ENCODE results near the gene RBM19.

RBM19 gene

DNA sequence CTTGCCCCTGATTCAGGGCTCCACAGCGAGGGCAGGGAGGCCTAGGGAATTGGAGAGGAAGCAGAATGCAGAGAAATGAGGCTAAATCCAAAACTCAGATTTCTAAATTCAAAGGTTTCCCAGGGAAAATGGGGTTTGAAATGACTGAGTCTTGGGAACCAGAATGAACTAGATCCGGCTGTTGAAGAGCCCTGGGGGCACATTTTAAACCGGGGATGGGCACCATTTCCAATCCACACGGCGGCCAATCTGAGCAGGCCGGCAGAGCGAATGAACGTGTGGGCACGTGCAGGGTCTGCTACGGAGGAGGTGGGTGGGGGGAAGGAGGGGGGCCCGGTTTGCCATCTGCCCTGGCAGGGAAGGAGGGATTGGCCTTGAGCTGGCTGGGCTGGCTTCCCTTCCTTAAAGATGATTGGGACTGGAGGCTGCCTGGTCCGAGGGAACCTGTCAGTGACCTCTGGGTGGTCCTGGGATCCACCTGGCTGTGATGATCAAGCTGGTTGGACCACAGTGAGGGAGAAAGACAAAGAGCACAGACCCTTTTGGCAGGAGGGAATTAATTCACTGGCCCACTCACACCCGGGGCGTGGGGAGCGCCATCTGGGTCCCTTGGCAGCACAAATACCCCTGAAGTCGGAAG lies 161.0 kb downstream of the RBM19 start:
- no peak for DNase-seq (ENCODE audit: low spot score)

DNA sequence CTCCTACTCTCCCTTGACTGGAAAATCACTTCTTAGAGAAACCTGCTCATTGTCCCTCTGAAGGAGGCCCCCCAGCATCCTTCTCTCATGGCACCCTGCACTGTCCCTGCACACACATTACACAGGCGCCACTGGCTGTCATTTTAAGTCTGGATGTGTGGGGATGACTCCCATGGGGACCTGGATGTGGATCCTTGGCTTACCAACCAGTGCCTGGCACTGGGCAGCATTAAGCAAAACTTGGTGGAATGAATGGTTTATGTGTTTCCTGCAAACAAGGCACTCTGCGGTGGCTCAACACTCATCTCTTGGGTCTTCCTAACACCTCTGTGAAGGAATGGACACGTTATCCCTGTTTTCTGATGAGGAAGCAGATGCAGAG lies 162.4 kb downstream of the RBM19 start:
- DNase-seq (ENCODE audit: low spot score): no peak

DNA sequence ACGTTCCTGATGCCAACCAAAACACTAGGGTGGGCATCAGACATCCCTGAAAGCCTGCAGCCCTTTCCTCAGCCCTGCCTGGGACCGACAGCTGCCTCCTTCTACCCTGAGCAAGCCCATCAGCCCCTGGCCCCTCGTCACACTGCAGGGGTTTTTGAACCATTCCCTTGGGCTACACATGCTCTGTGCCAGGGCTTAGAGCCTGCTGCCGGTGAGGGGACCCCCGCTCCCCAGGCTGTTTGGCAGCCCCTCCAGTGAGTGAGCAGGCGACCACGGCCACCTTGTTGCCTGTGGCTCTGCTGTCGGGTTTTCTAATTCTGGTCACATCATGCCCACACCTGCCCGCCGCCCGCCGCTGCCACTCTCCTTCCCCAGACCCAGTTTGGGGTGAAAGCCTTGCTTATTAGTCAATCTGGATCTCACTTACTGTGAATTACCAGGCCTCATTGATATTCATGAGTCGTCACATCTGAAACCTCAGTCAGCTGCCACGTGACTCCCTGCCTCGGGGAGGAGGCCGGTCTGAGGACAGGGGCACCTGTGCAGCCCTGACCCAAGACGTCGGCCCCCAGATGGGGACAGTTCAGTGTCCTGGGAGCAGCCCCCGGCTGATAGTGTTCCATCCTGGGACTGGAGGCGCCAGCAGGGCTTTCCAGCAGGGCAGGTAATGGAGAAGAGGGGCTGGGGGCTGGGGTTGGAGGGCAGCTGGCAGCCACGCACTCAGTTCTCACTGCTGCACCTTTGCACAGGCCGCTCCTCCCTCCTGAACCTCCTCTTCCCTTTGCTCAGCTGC lies 163.0 kb downstream of the RBM19 start:
- DNase-seq (ENCODE audit: low spot score): no peak

DNA sequence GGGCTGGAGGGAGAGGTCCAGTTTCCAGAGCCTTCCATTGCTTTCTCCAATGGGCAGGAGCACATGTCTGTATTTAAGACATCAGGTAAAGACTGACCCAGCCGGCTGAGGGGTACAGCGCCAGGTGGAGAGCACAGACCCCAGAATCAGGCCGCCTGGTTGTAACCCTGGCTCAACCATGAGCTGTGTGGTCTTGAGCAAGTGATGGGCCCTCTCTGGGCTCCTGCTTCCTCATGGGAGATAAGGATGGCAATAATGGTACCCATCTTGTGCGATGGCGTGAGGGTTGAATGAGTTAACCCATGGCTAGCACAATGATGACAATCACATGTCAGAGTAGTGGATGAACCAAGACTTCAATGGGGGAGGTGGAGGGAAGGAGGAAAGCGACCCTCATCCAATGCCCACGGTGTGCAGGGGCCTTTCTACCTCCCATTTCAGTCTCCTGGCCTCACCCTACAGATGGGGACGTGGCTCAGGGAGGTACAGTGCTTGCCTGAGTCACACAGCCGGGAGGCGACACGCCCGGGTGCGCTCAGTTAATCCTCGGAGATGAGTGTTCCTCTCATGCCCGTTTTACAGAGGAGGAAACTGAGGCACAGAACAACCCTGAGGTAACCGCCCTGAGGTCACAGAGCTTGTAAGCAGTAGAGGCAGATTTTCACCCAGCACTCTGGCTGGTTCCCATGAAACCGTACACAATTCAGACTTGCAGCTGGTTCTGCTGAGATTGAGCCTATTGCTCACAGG lies 163.9 kb downstream of the RBM19 start:
- no peak for DNase-seq (ENCODE audit: low spot score)

DNA sequence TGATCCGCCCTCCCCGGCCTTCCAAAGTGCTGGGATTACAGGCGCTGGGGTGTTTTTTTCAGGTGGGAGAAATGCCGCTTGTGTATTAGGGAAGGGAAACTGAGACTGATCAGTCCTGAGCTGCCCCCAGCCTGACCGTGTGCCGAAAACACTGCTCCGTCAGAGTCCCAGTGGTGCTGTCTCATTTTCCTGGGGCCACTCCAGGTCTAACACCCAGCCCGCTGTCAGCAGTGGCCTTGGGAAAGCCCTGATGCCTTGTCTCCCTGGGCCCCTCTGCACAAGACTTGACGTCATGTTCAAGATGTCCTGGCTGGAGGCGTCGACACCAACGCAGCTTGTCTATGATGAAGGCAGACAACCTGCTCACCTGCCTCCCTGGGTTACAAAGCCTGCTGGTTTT lies 165.9 kb downstream of the RBM19 start:
- DNase-seq (ENCODE audit: low spot score): no peak

DNA sequence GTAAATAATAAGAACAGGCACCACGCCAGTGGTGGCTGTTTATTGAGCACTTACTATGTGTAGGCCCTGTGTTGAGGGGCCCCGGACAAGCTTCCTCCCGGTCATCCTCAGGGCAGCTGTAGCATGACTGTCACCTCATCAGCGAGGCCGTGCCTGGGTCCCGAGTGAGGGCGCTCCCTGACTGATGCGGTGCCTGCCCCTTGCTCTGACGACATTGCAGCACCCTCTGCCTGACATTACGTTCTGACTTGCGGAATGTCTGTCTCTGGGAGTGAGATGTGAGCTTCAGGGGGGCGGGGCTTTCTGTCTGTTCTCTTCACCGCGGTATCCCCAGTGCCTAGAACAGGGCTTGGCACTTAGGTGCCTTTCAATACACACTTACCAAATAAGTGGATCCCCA lies 167.6 kb downstream of the RBM19 start:
- DNase-seq (ENCODE audit: low spot score): no peak

DNA sequence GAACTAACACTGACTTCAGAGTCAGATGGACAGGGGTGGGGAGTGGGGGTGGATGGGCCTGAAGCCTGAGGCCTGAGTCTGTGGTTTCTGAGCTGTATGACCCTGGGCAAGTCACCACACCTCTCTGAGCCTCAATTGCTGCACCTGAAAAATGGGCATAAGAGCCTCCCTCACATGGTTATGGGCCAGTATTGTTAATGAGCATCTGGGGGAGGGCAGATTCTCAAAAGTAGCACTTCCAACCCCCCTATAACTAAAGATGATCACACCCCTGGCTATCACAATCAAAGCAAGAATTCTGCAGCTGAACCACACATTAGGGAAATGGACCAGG lies 168.6 kb downstream of the RBM19 start:
- no peak for DNase-seq (ENCODE audit: low spot score)

DNA sequence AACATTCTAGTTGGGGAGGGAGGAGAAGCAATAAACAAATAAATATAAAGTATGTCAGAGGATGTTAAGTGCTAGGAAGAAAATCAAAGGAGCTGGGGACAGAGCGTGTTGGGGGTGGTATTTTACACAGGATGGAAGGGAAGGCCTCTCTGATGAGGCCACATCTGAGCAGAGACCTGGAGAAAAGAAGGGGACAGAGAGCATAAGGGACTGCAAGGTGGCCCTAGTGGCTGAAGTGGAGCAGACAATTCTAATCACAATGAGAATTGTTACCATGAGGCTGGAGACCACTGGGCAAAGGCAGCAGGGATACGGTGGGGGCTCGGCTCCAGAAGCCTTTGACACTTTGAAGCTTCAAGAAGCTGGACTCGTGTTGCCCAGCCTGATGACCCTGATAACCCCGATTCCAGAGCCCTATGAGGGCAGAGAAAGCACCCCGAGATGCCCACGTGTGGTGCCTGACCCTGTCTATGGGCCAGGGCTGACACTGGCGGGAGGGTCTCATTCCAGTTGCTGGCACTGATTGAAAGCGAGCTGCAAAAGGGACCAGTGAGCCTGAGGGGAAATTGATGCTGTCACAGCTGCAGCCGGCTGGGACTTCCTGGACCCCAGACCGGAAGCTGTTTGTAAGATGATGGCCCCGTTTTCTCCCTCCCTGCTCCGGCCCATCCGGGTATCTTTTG lies 169.1 kb downstream of the RBM19 start:
- DNase-seq (ENCODE audit: low spot score): no peak

DNA sequence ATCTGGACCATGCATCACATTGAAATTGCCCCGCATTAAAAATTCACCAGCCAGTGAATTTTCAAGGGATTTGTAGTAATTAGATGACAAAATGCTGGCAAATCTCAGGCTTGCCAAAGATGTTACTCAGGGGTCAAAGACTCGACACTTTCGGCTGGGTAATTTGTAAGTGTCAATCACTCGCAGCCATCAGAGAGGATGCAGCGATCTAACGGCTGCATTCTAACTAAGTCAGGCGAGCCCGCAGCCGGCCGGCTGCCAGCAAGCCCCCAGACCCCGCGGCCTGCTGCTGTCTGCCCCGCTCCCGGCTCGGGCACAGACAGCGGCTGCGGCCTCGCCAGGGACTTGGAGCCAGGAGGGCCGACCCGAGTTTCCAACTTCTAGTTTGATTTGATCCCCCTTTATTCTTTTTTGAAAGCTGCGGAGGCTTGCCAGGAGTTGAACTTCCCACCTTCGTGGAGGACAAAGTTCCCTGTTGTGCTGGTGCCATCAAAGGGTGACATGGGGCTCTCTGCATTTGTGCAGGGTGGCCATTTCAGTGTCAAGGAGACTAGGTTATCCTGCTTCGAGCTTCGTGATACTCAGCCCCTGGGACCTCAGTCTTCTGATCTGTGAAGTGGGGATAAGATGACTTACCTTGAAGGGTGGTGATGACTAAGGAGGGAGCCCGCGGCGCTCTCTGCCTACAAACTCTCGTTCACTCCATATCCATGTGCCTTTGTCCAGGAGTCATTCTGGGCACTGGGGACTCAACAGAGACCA lies 169.9 kb downstream of the RBM19 start:
- DNase-seq (ENCODE audit: low spot score): no peak

DNA sequence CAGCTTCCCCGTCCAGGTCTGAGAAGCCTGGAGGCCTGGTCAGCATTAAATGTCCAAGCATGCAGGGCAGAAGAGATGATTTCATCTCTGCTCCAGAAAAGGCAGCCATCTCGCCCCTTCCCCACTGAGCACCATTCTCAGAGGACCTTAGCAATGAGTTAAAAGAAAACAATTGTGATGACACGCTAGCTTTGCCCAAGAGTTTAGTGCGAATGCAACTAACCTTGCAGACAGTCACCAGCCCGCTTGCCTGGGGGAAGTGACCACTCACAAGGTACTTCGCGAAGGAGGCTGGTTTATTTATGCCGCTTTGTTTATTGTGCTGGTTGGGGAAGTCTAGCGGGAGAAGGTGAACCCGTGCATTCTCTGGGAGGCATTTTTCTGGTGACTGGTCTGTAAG lies 170.7 kb downstream of the RBM19 start:
- DNase-seq (ENCODE audit: low spot score): no peak

DNA sequence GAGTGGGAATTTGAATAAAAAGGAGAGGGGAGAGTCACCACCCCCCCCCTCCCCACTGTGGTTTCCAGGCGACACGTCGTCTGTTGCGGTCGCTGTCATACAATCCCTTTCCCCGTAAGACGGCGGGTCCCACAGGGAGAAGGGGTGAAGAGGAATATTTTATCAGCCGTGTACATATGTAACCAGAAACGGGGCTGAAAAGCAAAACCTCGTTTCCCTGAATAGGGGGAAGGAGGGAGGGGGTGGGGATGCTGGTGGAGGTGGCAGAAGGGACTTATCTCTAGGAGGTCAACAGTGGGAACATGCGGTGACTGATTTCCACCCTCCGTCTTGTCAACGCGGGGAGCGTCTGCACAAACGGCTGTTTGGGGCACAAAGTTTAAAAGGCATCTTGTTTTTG lies 171.4 kb downstream of the RBM19 start:
- no peak for DNase-seq (ENCODE audit: low spot score)

DNA sequence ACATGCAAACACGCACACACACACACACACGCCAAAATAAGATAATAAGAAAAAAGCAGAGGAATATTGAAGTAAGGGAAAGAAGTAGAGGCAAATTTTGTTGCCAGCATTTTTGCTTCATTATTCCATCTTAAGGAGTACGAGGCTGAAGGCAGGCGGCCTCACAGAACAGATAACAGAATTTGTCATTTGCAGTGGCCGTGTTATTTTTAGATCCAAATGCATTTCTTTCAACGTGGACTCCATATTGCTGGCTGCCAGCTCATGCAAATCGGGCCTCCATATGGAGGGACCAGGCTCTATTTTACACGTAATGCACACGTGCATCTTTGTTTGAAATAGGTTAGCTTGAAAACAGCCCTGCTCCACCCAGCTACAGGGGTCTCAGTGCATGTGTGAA lies 172.9 kb downstream of the RBM19 start:
- no peak for DNase-seq (ENCODE audit: low spot score)

DNA sequence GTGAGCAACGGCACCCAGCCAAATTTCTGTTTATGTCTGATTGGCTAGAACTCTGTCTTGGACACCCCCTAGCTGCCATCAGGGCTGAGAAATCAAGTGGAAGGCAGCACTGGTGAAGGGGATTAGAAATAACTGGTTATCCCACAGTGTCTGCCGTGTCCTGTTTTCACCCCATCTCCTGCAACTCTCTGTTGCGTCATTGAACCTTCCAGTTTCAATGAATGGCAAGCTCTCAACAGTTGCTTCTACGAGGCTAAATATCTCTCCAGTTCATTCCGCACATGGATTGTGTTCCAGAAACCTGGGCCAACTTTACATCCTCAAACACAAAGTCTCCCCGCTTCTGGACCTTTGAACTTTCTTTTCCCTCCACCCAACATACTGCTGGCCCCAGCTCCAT lies 173.7 kb downstream of the RBM19 start:
- no peak for DNase-seq (ENCODE audit: low spot score)

DNA sequence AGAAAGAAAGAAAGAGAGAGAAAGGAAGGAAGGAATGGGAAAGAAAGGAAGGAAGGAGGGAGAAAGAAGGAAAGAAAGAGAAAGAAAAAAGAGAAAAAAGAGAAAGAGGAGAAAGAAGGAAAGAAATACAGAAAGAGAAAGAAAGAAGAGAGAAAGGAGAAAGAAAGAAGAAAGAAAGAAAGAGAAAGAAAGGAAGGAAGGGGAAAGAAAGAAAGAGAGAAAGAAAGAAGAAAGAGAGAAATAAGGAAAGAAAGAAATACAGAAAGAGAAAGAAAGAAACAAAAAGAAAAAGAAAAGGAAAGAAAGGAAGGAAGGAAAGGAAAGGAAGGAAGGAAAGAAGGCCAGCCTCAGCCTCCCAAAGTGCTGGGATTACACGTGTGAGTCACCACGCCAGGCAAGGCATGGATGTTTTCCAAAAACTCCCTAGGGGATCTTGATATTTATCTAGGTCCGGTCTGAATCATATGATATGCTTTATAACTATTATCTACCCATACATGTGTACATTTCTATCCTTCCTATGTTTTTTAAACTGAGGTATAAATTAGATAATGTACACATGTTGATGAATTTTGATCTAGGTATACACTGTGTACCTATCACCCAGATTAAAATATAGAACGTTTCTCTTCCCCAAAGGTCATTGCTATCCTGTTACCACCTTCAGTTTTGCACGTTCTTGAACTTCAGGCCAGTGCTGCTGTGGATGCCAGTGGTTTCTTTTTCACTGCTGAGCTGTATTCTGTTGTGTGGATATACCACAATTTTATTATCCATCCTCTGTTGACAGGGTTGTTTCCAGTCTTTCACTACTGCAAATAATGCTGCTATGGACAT lies 177.9 kb downstream of the RBM19 start:
- no peak for DNase-seq (ENCODE audit: low spot score)

DNA sequence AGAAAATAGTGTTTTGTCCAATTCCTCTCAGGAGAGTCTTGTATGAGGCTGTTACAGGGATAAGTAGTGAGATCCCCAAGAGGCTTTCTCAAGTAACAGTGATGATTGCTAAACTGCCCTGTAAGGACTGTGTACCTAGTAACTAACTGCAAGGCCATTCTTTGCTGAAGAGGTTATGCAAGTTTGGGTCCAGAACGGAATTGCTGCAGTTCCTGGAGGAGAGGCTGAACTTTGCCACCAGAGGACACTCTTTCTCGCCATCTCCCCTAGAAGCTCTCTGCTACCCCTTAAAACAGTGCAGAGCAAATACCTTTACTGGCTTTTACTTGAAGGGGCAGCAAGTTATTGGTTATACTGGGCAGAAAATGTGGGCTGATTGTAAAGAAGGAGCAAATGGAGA lies 180.0 kb downstream of the RBM19 start:
- no peak for DNase-seq (ENCODE audit: low spot score)

DNA sequence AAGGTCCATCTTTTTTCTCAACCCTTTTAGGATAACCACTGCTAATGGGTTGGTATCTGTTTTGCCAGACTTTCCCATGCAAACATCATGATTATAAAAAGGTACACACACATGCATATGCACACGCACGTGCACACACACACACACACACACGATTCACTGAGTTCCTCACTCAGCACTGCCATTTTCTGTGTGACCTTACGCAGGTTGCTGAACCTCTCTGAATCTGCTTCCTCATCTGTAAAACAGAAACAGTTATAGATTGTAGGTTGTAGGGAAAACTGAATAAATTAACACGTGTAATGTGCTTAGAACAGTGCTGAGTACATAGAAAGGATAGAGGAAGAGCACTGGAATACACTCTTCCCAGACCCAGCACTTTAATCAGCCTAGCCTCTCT lies 182.3 kb downstream of the RBM19 start:
- DNase-seq (ENCODE audit: low spot score): no peak

DNA sequence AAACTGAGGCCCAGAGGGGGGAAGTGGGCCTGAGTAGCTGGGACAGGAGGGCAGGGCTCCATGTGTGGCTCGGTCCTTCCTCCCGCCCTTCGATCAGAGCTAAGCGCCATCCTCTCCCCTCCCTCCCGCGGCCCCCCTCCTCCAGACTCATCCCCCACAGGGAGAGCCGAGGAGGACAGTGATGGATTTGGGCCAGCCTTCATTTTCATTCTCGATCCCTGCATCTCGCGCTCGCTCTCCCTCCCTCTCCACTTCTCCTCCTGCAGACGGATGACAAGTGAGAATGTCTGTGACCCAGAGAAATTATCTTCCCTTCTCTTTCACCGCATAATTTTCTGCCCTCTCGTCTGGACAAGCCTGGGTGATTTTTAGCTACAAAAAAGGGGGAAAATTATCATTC lies 183.3 kb downstream of the RBM19 start:
- DNase-seq (ENCODE audit: low spot score): no peak

DNA sequence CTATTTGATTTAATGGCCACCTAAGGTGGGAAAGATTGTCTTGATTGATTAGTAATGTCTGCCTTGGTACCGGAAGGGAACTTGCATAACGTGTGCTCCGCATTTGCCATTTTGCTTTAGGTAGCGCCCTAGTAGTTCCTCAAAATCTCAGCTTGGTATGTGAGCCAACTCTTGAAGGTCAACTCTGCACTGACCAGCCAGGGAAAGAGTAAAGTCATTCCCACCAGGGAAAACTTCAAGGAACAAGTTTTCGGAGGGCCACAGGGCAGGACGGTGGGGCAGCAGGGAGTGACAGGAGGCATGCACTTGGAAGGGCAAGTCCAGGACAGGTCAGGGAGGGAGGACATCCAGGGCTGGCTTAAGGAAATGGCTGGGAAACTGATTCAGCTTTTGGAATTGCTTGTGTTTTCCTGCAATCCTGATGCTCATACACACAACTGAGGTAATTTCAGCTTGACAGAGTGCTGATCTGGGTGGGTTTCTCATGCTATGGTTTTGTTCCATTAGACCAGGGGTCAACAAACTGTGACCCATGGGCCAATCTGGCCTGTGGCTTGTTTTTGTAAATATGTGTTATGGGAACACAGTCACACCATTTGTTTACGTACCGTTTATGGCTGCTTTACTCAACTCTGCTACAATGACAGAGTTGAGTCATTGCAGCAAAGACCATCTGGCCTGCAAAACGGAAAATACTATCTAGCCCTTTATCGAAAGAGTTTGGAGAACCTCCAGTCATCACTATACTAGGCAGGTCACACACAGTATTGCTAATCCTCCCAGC lies 184.5 kb downstream of the RBM19 start:
- DNase-seq (ENCODE audit: low spot score): peak; percentile 41

DNA sequence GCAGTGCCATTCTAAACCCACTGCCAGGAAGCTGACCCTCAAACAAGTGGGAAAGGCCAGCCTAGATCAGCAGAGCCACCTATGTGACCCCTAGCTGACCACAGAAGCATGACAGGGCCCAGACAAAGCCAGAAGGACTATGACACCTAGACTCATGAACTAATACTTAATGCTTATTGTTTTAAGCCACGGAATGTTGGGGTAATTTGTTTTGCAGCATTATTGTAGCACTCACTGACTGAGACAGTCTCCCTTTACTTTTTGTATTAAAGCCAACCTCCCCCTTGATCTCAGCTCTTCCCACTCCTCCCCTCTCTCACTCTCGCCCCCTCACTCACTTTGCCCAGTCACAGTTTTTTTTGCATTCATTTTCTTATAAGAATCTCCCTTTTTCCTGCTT lies 186.4 kb downstream of the RBM19 start:
- DNase-seq (ENCODE audit: low spot score): no peak

DNA sequence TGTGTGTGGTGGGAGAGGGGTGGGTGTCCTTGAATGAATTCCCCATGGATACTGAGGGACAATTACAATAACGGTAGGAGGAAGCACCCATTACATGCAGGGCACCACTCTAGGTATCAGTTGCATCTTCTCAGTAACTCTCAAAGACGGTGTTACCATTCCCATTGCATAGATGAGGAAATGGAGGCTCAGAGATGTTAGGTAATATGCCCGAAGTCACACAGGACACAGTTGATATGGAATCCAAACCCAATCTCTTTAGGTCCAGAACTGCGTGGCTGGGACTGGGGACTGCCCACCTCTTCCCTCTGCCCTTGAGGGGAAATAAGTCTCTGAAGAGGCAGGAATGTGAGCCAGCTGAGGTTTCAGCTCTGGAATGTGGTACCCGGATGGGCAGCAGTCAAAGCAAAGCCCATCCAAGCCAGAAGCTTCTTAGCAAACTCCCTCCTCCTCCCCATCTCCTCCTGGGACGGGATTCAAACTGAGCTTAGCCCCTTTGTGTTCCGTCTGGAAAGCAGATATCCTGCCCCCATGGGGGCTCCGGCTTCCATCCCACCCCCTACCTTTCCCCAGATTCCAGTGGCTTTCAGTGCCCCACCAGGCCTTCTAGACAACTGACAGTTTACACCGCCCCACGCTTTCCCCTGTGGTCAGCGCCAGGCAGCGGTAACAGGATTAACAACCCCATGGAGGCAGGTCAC lies 187.5 kb downstream of the RBM19 start:
- DNase-seq (ENCODE audit: low spot score): no peak

Measured in hepatic stellate cell (primary cell).